Measurements from ENCODE around the gene P2RY12. TPM values are rescaled to one million over a fixed set of nuclear protein-coding genes. Genes with fewer than 3 reads are reported as not detected.

P2RY12 gene
- polyA plus RNA-seq, 1 donor from 2014 or later: not detected

DNA sequence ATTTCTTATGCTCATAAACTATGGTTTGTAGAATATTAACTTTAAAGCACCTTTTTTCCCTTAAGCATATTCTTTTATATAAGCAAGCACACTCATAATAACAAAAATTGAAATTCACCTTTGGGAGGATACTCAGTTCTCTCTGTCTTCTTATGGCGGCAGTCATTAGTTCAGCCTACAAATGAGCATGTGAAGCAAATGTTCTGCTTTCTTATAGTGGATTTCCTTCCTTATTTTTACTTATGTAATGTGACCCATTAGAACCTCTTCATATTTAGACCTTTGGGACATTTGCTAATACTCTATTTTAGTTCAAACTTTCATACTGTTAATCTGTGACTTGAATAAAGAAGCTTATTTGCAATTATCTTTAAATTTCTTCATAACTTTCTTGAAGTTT, 55.2 kb downstream of the P2RY12 start, which contains the start of gene P2RY13:
Gene P2RY13 (minus strand): TSS at position 187 of the 400 bp plus-strand sequence. CDS start 21 bp downstream, at position 166.
- H3K36me3 ChIP-seq (ENCODE audit: insufficient read depth, low read length): no peaks in the 10 kb centered on the region
- H3K9me3 ChIP-seq (ENCODE audit: low read length): no peaks in the 10 kb centered on the region
- H3K9ac ChIP-seq (ENCODE audit: low read length): no peak within 1 kb of the TSS
- no peaks in the 10 kb centered on the region for H3K27me3 ChIP-seq (ENCODE audit: insufficient read depth, low read depth, low read length)
- peaks cover 4% of the 10 kb centered on the region for H4K20me1 ChIP-seq (ENCODE audit: insufficient read depth)
- no peaks in the 10 kb centered on the region for H3F3A ChIP-seq (ENCODE audit: insufficient read depth, low read length, poor library complexity, severe bottlenecking)
- no peaks in the 10 kb centered on the region for H3K9me2 ChIP-seq (ENCODE audit: insufficient read depth, low read length)
- H3K4me2 ChIP-seq (ENCODE audit: low read length): no peak within 1 kb of the TSS
- no peak within 1 kb of the TSS for H3K4me3 ChIP-seq (ENCODE audit: low read length)
- no peak within 1 kb of the TSS for H2AFZ ChIP-seq (ENCODE audit: low read depth, low read length)
- no peaks in the 10 kb centered on the region for H3K79me2 ChIP-seq (replicated peaks; ENCODE audit: insufficient read depth, low read length)
- TF ChIP-seq POLR2AphosphoS5 (IDR thresholded peaks at IDR 0.05): no peak
- no peak for TF ChIP-seq EZH2 (IDR thresholded peaks at IDR 0.05; ENCODE audit: borderline replicate concordance, insufficient read depth, low read length, poor library complexity, severe bottlenecking)
- no peak for TF ChIP-seq TAF1 (IDR thresholded peaks at IDR 0.05; ENCODE audit: low read depth)
- TF ChIP-seq EP300 (conservative IDR thresholded peaks at IDR 0.05; ENCODE audit: poor library complexity, severe bottlenecking): no peak
- H3K27ac ChIP-seq (ENCODE audit: low read length): no peak within 1 kb of the TSS

DNA sequence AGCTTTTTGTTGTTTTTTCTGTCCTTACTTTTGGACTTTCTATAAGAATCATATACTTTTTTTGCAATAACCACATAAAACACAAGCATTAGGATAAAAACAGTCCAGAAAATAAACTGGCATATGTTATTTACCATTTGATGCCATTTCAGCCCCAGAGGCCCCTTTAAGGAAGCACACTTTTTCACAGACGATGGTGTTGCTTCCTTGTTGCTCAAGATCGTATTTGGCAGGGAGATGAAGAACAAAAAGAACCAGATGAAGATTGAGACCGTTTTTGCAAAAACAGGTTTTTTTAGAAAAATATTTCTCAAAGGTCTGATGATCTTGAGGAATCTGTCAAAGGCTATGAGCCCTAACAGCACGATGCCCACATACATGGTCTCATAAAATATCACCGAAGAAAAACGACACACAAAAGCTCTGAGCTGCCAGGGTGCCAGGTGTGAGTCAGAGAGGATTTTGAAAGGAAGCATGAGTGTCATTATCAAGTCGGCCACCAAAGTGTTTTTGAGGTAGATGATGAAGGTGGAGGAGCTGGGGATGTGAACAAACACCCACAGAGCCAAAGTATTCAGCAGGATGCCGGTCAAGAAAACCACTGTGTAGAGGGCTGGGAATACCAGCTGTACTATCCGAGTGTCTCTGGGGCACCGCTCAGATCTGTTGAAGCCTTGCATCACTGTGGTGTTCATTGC, 56.1 kb downstream of the P2RY12 start:
- TF ChIP-seq CTCF (IDR thresholded peaks at IDR 0.05; ENCODE audit: poor library complexity, severe bottlenecking): no peak
- TF ChIP-seq SMC3 (conservative IDR thresholded peaks at IDR 0.05; ENCODE audit: poor library complexity): no peak
- TF ChIP-seq EP300 (conservative IDR thresholded peaks at IDR 0.05; ENCODE audit: poor library complexity, severe bottlenecking): no peak
- TF ChIP-seq, protein P1, sequence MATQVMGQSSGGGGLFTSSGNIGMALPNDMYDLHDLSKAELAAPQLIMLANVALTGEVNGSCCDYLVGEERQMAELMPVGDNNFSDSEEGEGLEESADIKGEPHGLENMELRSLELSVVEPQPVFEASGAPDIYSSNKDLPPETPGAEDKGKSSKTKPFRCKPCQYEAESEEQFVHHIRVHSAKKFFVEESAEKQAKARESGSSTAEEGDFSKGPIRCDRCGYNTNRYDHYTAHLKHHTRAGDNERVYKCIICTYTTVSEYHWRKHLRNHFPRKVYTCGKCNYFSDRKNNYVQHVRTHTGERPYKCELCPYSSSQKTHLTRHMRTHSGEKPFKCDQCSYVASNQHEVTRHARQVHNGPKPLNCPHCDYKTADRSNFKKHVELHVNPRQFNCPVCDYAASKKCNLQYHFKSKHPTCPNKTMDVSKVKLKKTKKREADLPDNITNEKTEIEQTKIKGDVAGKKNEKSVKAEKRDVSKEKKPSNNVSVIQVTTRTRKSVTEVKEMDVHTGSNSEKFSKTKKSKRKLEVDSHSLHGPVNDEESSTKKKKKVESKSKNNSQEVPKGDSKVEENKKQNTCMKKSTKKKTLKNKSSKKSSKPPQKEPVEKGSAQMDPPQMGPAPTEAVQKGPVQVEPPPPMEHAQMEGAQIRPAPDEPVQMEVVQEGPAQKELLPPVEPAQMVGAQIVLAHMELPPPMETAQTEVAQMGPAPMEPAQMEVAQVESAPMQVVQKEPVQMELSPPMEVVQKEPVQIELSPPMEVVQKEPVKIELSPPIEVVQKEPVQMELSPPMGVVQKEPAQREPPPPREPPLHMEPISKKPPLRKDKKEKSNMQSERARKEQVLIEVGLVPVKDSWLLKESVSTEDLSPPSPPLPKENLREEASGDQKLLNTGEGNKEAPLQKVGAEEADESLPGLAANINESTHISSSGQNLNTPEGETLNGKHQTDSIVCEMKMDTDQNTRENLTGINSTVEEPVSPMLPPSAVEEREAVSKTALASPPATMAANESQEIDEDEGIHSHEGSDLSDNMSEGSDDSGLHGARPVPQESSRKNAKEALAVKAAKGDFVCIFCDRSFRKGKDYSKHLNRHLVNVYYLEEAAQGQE (IDR thresholded peaks at IDR 0.05; ENCODE audit: borderline replicate concordance): no peak
- TF ChIP-seq RAD21 (conservative IDR thresholded peaks at IDR 0.05): no peak
- no peak for TF ChIP-seq TAF1 (IDR thresholded peaks at IDR 0.05; ENCODE audit: low read depth)
- no peak for TF ChIP-seq EZH2 (IDR thresholded peaks at IDR 0.05; ENCODE audit: borderline replicate concordance, insufficient read depth, low read length, poor library complexity, severe bottlenecking)
- no peak for TF ChIP-seq MXI1 (conservative IDR thresholded peaks at IDR 0.05; ENCODE audit: poor library complexity, severe bottlenecking)
- no peak for TF ChIP-seq POLR2AphosphoS5 (IDR thresholded peaks at IDR 0.05)
- no peaks in the 10 kb centered on the region for H3K36me3 ChIP-seq (ENCODE audit: insufficient read depth, low read length)
- no peaks in the 10 kb centered on the region for H3K9me3 ChIP-seq (ENCODE audit: low read length)
- H3K4me2 ChIP-seq (ENCODE audit: low read length): no peak overlapping the region
- H3K9me2 ChIP-seq (ENCODE audit: insufficient read depth, low read length): no peaks in the 10 kb centered on the region
- no peaks in the 10 kb centered on the region for H3K79me2 ChIP-seq (replicated peaks; ENCODE audit: insufficient read depth, low read length)
- H3K9ac ChIP-seq (ENCODE audit: low read length): no peak overlapping the region
- H3K27ac ChIP-seq (ENCODE audit: low read length): no peak overlapping the region
- H2AFZ ChIP-seq (ENCODE audit: low read depth, low read length): no peak overlapping the region
- H3K4me3 ChIP-seq (ENCODE audit: low read length): no peak overlapping the region
- H3F3A ChIP-seq (ENCODE audit: insufficient read depth, low read length, poor library complexity, severe bottlenecking): no peaks in the 10 kb centered on the region
- H4K20me1 ChIP-seq (ENCODE audit: insufficient read depth): peaks cover 4% of the 10 kb centered on the region
- no peaks in the 10 kb centered on the region for H3K27me3 ChIP-seq (ENCODE audit: insufficient read depth, low read depth, low read length)
